PFSK-1 (cell line): Measurements from ENCODE around the gene DDX52. TPM values are rescaled to one million over a fixed set of nuclear protein-coding genes. Genes with fewer than 3 reads are reported as not detected.

Source experiments
- FOXP2 ChIP-seq: optimal IDR thresholded peaks from 2 replicates; pipeline ENCODE3; 2011; ENCODE audit warnings: borderline replicate concordance, control low read depth, inconsistent platforms; ENCODE audit not compliant: insufficient read depth; ENCODE audit errors: extremely low read length, extremely low read depth
- POLR2AphosphoS5 ChIP-seq: IDR thresholded peaks from 2 replicates; pipeline ENCODE4 v1.6.1; 2012; ENCODE audit warnings: low read depth, mild to moderate bottlenecking, control low read depth, low read length, moderate library complexity
- SIN3A ChIP-seq: IDR thresholded peaks from 2 replicates; pipeline ENCODE4 v1.6.1; 2012; ENCODE audit warnings: mild to moderate bottlenecking, low read length, moderate library complexity, borderline replicate concordance; ENCODE audit not compliant: insufficient read depth
- TAF1 ChIP-seq: IDR thresholded peaks from 2 replicates; pipeline ENCODE4 v1.6.1; 2012; ENCODE audit warnings: low read length, control low read depth, borderline replicate concordance; ENCODE audit not compliant: insufficient read depth
- polyA plus RNA-seq: library from polyadenylated mRNA; unstranded; fragments of >200 nt; gene quantifications from one replicate; pipeline ENCODE4 v1.2.1, GENCODE V29; 2012; ENCODE audit warnings: low read depth, missing spikeins; ENCODE audit not compliant: insufficient read length
- TF ChIP-seq, protein P1 (sequence below), 2 experiments: IDR thresholded peaks; 2 replicates each; pipeline versions ENCODE4 v1.6.1 to v1.8.0; 2011 to 2012; ENCODE audit warnings: low read depth in 2 of 2, low read length in 2 of 2, control low read depth in 1 of 2, inconsistent platforms in 1 of 2, mild to moderate bottlenecking in 1 of 2, moderate library complexity in 1 of 2; ENCODE audit not compliant: insufficient read depth in 1 of 2

DDX52 gene, protein sequence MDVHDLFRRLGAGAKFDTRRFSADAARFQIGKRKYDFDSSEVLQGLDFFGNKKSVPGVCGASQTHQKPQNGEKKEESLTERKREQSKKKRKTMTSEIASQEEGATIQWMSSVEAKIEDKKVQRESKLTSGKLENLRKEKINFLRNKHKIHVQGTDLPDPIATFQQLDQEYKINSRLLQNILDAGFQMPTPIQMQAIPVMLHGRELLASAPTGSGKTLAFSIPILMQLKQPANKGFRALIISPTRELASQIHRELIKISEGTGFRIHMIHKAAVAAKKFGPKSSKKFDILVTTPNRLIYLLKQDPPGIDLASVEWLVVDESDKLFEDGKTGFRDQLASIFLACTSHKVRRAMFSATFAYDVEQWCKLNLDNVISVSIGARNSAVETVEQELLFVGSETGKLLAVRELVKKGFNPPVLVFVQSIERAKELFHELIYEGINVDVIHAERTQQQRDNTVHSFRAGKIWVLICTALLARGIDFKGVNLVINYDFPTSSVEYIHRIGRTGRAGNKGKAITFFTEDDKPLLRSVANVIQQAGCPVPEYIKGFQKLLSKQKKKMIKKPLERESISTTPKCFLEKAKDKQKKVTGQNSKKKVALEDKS
- 31.5 TPM for polyA plus RNA-seq

- TF ChIP-seq TAF1 (peak; percentile 77; the same call in 1 of the 2 replicates), FOXP2 (no peak), POLR2AphosphoS5 (peak; percentile 93), SIN3A (0 out of 2 replicates have a peak, but pooled peaks have one; percentile 28)
- TF ChIP-seq, protein P1, sequence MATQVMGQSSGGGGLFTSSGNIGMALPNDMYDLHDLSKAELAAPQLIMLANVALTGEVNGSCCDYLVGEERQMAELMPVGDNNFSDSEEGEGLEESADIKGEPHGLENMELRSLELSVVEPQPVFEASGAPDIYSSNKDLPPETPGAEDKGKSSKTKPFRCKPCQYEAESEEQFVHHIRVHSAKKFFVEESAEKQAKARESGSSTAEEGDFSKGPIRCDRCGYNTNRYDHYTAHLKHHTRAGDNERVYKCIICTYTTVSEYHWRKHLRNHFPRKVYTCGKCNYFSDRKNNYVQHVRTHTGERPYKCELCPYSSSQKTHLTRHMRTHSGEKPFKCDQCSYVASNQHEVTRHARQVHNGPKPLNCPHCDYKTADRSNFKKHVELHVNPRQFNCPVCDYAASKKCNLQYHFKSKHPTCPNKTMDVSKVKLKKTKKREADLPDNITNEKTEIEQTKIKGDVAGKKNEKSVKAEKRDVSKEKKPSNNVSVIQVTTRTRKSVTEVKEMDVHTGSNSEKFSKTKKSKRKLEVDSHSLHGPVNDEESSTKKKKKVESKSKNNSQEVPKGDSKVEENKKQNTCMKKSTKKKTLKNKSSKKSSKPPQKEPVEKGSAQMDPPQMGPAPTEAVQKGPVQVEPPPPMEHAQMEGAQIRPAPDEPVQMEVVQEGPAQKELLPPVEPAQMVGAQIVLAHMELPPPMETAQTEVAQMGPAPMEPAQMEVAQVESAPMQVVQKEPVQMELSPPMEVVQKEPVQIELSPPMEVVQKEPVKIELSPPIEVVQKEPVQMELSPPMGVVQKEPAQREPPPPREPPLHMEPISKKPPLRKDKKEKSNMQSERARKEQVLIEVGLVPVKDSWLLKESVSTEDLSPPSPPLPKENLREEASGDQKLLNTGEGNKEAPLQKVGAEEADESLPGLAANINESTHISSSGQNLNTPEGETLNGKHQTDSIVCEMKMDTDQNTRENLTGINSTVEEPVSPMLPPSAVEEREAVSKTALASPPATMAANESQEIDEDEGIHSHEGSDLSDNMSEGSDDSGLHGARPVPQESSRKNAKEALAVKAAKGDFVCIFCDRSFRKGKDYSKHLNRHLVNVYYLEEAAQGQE (IDR thresholded peaks at IDR 0.05; ENCODE audit: insufficient read depth in 1 of 2, low read depth in 2 of 2, low read length in 2 of 2): peak in 1 of 2 experiments; percentile 29; a peak in 1 of 4 replicates
Measured at GRCh38 chr17:37643118-37643766, at the start of gene DDX52. TSS of gene DDX52 (minus strand) at chr17:37643446. CDS start at chr17:37643420, 26 bp downstream.

GRCh38 chr17:37691807-37692206, 48.6 kb upstream of the DDX52 start:
- TF ChIP-seq TAF1 (no peak), POLR2AphosphoS5 (no peak), SIN3A (no peak), FOXP2 (no peak)
- TF ChIP-seq, protein P1 (IDR thresholded peaks at IDR 0.05; ENCODE audit: insufficient read depth in 1 of 2, low read depth in 2 of 2, low read length in 2 of 2): no peak

- TF ChIP-seq TAF1: no peak
- TF ChIP-seq POLR2AphosphoS5: no peak
- TF ChIP-seq, protein P1 (IDR thresholded peaks at IDR 0.05; ENCODE audit: insufficient read depth in 1 of 2, low read depth in 2 of 2, low read length in 2 of 2): no peak
- TF ChIP-seq FOXP2: no peak
- TF ChIP-seq SIN3A: no peak
Measured at GRCh38 chr17:37689317-37689716, 46.1 kb upstream of the DDX52 start.

DNA sequence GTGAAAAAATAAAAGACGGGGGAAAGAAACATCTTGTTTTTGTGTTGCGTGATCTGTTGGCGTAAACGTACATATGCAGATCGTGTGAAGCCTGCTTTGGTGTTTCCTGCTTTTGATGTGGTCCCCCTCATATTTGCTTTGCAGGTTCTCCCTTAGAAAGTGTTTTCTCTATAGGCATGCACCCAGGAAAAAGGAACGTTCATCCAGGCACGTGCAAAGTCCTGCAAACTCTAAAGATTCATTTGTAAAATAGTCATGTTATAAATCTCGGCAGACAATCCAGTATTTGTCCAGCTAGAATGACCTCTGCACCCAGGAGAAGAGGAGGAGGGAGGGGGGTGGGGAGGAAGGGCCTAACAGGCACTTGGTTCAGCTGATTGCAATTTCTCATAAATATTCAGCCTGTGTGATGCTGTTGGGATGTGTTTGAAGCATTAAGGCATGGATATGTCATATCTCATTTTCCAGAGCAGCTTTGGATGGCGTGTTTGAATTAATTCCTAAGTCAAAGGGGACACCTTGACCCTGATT, 40.3 kb upstream of the DDX52 start:
- TF ChIP-seq SIN3A (no peak), POLR2AphosphoS5 (no peak), FOXP2 (no peak), TAF1 (no peak)
- TF ChIP-seq, protein P1 (IDR thresholded peaks at IDR 0.05; ENCODE audit: insufficient read depth in 1 of 2, low read depth in 2 of 2, low read length in 2 of 2): no peak
